HL-60 (cell line): ENCODE measurements around the gene MRPS18A.
A peak's percentile ranks its signal among the peaks of the same experiment; 100 is the strongest.

Experiments used
- DNase-seq, 2 experiments: peaks; one replicate each; pipeline ENCODE4 v3.0.0-alpha.2; 2010 to 2020; ENCODE audit warnings: low read depth in 1 of 2, low spot score in 1 of 2
- H3K27ac ChIP-seq: fragments of 250-450 bp; sonication (Bioruptor Pico); replicated peaks from 2 replicates; pipeline ENCODE4 v1.5.1; 2020; ENCODE audit warnings: mild to moderate bottlenecking, moderate library complexity
- H3K27me3 ChIP-seq: fragments of 250-450 bp; sonication (Bioruptor Pico); 2 replicates; pipeline ENCODE4 v1.5.1; 2021; ENCODE audit warnings: mild to moderate bottlenecking, moderate library complexity; ENCODE audit not compliant: insufficient read depth, poor library complexity, severe bottlenecking
- H3K4me3 ChIP-seq: replicated peaks from 2 replicates; pipeline ENCODE4 v1.5.1; 2011; ENCODE audit warnings: mild to moderate bottlenecking, control low read depth, low read length; ENCODE audit not compliant: insufficient read depth
- GABPA ChIP-seq: IDR thresholded peaks from 2 replicates; pipeline ENCODE4 v1.6.1; 2012; ENCODE audit warnings: low read depth
- POLR2AphosphoS5 ChIP-seq: IDR thresholded peaks from 2 replicates; pipeline ENCODE4 v1.6.1; 2012; ENCODE audit warnings: low read depth
- SPI1 ChIP-seq: IDR thresholded peaks from 2 replicates; pipeline ENCODE4 v1.6.1; 2012; ENCODE audit warnings: low read depth, mild to moderate bottlenecking, borderline replicate concordance
- long read RNA-seq: library from polyadenylated mRNA; unstranded; transcript quantifications from one replicate; pipeline ENCODE4 v2.0.0, GENCODE V29; 2020
- TF ChIP-seq, protein P1 (sequence below): IDR thresholded peaks from one replicate; pipeline ENCODE4 v1.5.1; 2011; ENCODE audit warnings: low read length, control low read depth, inconsistent platforms; ENCODE audit not compliant: insufficient read depth
- TF ChIP-seq, protein P2 (sequence below): IDR thresholded peaks from 2 replicates; pipeline ENCODE4 v1.6.1; 2012; ENCODE audit warnings: low read depth; ENCODE audit not compliant: insufficient replicate concordance

Gene MRPS18A
- long read RNA-seq, transcript MRPS18A-202 (6 exons, 1,062 nt): major isoform, 93 of 99 reads
- long read RNA-seq, partial matches to known transcripts: 1 of 99 reads
- long read RNA-seq, other reads (novel, unspliced or antisense): 2 of 99 reads

DNA sequence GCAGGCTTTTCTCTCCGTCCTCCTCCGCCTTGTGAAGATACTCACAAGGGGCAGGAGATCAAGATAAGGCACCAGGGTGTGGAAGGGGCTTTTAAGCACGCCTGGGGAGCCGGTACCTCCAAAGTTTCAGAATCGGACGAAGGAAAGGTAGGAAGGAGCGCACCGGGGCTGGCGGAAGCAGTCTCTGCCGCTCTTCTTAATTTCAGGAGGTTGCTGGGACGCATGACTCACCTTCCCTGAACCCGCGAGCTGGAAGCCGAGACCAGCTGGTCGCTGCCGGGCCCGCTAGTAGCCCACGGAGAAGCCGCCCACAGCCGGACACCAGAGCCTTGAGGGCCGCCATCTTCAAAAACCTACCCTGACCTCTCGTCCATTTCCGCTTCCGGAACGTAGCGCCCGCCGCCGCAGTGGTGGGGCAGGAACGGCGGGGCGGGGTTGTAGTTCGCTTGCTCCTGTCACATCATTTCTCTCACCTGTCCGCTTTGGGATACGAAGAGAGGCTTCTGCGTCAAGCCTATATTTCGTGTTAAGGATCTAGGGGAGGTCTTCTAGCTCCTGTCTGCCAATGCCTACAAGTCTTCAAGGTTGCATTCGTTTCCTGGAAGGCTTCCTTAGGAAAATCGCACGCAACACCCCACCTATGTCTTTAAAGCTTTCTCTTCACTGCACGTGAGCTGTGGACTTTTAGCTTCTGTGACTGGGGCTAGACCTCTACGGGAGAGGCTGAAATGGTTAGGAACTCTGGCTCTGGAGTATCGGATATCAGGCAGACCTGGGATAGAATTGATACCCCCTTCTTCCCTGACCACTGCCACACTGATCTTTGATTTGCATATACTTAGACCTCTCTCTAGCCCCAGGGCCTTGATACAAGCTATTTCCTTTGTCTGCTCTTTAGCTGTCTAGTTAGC lies at the start of gene MRPS18A:
Gene MRPS18A (minus strand): TSS at position 355 of the 911 bp plus-strand sequence. CDS start 12 bp downstream, at position 343.
- no peaks in the 10 kb centered on the region for H3K27me3 ChIP-seq
- peak; percentile 94 for TF ChIP-seq GABPA
- TF ChIP-seq POLR2AphosphoS5: peak; percentile 85
- TF ChIP-seq, protein P1, sequence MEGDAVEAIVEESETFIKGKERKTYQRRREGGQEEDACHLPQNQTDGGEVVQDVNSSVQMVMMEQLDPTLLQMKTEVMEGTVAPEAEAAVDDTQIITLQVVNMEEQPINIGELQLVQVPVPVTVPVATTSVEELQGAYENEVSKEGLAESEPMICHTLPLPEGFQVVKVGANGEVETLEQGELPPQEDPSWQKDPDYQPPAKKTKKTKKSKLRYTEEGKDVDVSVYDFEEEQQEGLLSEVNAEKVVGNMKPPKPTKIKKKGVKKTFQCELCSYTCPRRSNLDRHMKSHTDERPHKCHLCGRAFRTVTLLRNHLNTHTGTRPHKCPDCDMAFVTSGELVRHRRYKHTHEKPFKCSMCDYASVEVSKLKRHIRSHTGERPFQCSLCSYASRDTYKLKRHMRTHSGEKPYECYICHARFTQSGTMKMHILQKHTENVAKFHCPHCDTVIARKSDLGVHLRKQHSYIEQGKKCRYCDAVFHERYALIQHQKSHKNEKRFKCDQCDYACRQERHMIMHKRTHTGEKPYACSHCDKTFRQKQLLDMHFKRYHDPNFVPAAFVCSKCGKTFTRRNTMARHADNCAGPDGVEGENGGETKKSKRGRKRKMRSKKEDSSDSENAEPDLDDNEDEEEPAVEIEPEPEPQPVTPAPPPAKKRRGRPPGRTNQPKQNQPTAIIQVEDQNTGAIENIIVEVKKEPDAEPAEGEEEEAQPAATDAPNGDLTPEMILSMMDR: no peak
- peak; percentile 65 to 81 for DNase-seq
- H3K27ac ChIP-seq: peak within 1 kb of the TSS; percentile 82
- H3K4me3 ChIP-seq: peak within 1 kb of the TSS; percentile 78

DNA sequence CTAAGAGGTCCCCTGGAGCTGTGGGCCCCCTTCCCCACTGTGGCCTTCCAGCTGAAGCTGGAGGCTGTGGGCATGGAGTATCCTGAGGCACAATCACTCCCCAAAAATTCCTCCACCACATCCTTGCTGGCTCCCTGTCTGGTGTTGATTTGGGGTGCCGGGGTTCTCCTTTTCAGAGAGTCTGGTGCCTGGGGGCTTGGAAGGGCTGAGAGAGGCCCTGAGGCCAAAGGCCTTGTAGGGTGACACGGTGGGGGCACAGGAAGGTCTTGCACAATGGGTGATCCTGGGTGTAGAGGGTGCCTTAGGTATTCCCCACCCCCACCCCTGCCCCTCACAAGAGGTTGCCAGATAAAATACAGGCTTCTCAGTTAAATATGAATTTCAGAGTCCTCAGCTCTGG lies 49.3 kb upstream of the MRPS18A start:
- no peak for DNase-seq
- Histone ChIP-seq H3K27me3 (no peaks in the 10 kb centered on the region), H3K4me3 (no peak overlapping the region), H3K27ac (no peak overlapping the region)
- TF ChIP-seq POLR2AphosphoS5 (no peak), GABPA (no peak), SPI1 (no peak)
- TF ChIP-seq, protein P1: no peak
- TF ChIP-seq, protein P2, sequence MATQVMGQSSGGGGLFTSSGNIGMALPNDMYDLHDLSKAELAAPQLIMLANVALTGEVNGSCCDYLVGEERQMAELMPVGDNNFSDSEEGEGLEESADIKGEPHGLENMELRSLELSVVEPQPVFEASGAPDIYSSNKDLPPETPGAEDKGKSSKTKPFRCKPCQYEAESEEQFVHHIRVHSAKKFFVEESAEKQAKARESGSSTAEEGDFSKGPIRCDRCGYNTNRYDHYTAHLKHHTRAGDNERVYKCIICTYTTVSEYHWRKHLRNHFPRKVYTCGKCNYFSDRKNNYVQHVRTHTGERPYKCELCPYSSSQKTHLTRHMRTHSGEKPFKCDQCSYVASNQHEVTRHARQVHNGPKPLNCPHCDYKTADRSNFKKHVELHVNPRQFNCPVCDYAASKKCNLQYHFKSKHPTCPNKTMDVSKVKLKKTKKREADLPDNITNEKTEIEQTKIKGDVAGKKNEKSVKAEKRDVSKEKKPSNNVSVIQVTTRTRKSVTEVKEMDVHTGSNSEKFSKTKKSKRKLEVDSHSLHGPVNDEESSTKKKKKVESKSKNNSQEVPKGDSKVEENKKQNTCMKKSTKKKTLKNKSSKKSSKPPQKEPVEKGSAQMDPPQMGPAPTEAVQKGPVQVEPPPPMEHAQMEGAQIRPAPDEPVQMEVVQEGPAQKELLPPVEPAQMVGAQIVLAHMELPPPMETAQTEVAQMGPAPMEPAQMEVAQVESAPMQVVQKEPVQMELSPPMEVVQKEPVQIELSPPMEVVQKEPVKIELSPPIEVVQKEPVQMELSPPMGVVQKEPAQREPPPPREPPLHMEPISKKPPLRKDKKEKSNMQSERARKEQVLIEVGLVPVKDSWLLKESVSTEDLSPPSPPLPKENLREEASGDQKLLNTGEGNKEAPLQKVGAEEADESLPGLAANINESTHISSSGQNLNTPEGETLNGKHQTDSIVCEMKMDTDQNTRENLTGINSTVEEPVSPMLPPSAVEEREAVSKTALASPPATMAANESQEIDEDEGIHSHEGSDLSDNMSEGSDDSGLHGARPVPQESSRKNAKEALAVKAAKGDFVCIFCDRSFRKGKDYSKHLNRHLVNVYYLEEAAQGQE: no peak

DNA sequence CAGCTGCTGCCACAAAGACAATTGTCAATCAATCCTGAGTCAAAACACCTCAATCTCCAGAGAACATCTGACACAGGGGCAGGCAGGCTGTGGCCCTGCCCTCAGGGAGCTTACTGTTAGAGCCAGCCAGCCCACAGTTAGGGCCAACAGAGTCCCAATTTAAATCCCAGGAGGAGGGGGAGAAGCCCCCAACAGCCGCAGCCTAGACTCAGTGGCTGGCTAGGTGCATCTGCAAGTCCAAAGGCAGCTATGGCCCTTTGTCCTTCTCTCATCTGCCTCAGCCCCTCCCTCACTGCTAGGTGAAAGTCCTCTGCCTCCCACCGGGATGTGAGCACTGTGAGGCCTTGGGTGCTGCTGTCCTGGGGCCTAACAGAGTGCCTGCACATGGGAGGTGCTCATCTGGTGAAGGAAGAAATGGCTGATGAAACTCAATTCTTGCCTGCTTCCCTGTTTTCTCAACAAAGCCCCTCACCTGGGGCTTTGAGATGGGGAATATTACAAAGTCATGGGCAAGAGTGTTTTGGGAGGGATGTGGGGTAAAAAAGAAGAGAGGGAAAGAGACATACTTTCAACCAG lies 48.7 kb upstream of the MRPS18A start:
- DNase-seq: no peak
- TF ChIP-seq, protein P1: no peak
- TF ChIP-seq GABPA: no peak
- TF ChIP-seq, protein P2: no peak
- no peak for TF ChIP-seq SPI1
- TF ChIP-seq POLR2AphosphoS5: no peak
- no peak overlapping the region for H3K4me3 ChIP-seq
- no peaks in the 10 kb centered on the region for H3K27me3 ChIP-seq
- H3K27ac ChIP-seq: no peak overlapping the region
